Smooth muscle cell of the brain vasculature (primary cell): ENCODE results near the gene KRT23.
"Not testable (repeated sequence)": the region's sequence is repeated elsewhere in the genome, so short reads cannot be mapped to it uniquely, and the experiment has no call there.

Source experiments
- DNase-seq: peaks from one replicate; pipeline ENCODE4 v3.0.0-alpha.2; 2012; ENCODE audit warnings: low read depth, low spot score

The KRT23 gene

DNA sequence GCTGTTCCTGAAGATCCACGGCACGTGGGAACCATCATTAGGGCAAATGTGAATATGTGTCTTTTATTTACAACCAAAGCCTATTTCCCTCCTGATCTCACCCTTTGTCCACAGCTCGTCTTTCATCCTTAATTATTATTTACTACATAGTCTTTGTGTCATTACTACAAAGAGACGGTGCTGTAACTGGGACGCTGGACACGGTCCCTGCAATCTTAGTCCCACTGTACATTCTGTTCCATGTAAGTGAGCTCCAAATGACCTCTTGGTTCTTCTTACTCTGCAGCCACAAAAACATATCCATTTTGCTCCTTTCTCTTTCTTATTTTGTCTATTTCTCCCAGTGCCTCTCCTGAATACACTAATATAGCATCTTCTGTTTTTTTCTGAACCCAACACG is 12.7 kb upstream of the KRT23 start:
- no peak for DNase-seq

GRCh38 chr17:40949418-40949817 is 12.0 kb upstream of the KRT23 start:
- no peak for DNase-seq

- no peak for DNase-seq
Observed at GRCh38 chr17:40947929-40948328, 10.5 kb upstream of the KRT23 start.

- DNase-seq = no peak
Observed at GRCh38 chr17:40945414-40945813, 8.0 kb upstream of the KRT23 start.

- no peak for DNase-seq
Observed at GRCh38 chr17:40944531-40944930, 7.1 kb upstream of the KRT23 start.

- no peak for DNase-seq
Observed at GRCh38 chr17:40942553-40942952, 5.1 kb upstream of the KRT23 start.

- no peak for DNase-seq
Observed at GRCh38 chr17:40940266-40940665, 2.8 kb upstream of the KRT23 start.

GRCh38 chr17:40938981-40939380 is 1.5 kb upstream of the KRT23 start:
- no peak for DNase-seq

DNA sequence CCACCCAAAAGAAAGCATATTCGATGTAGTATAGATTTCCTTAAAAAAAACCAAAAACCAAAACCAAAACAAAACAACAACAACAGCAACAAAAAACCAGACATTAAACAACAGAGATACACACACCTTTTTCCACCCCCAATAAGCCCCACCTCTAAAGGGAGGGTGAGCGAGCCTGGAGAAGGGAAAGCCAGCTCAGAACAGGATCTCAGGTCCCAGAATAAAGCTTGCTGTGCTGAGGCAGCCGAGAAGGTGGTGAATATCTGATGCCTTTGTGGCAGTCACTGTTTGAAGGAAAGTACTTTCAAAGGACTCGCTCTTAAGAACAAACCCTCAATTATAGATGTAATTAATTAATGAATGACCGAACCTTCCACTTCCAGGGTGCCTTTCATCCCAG is 470 bp downstream of the KRT23 start:
- DNase-seq = no peak

DNA sequence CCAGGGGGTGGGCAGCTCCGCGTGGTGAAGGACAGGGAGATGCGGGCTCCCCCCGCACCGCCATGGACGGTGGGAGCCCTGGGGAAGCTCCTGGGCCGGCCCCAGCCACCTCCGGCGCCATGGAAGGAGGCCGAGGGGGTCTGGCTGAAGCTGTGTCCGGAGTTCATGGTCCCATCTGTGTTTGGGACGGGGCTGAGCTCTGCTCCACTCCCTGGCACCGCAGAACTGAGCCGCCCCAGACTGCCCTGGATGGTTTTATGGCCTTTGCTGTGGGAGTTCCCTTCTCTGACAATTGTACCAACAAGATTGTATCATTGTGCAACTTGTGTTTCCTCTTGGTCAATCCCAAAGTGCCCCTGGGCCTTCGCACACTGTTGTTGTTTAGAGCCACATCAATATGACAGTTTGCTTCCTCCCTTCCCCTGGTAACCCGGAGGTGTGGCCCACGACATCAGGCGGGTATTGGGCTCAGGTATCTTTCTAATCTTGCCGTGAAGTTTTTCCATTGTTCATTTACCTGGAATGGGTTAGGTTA is 942 bp downstream of the KRT23 start:
- no peak for DNase-seq

- no peak for DNase-seq
Observed at GRCh38 chr17:40935624-40936023, 1.8 kb downstream of the KRT23 start.

- DNase-seq = no peak
Observed at GRCh38 chr17:40932608-40933007, 4.8 kb downstream of the KRT23 start.

DNA sequence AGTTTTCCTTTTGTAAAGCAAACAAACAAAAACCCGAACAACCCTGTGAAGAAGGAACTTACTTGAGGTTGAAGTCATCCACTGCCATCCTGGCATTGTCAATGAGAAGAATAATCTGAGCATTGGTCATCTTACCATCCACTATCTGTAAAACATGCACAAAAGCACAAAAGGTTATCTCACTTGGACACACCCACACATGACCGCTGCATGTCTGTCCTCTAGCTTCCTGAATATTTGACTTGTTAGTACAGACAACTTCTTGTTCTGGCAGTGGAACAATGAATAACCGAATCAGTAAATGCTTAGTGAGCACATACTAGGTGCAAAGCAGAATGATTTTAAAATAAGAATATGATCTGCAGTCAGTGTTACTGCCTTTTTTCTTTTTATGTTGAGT is 6.1 kb downstream of the KRT23 start:
- DNase-seq = no peak

- no peak for DNase-seq
Observed at GRCh38 chr17:40926341-40926740, 11.1 kb downstream of the KRT23 start.

DNA sequence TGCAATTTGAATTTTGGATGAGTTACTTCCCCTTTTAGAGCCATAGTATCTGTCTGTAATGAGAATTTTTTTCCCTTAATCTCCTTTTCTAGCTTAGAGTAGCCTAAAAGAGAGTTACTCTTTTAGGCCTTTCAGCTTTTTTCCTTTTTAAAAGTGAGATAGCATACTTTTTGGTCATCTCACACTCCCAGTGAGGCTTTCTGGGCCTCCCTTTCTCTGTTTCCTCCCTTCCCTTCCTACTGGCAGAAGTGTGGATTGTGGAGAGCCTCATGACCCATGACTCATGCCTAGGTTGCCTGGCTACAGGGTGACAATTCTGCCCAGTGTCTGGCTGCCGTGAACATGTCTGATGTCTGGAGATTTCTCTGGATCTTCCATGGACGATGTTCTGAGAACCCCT is 15.2 kb downstream of the KRT23 start:
- DNase-seq = no peak

DNA sequence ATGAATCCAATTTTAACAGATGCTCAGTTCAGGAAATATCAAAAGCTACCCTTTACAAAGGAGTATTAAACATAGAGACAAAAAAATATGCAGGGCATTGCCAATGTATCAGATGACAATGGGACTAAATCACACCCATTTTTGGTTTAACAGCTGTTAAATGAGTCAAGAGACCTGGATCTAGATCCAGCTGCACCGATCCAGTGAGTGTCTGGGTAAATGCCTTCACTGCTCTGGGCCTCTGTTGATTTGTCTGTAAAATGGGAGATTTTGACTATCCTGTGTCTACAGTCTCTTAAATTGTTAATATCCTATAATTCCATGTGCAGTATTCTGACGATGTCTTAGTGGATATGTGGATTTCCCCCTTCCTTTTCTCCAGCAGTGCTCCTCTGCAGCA is 16.4 kb downstream of the KRT23 start:
- DNase-seq = no peak

DNA sequence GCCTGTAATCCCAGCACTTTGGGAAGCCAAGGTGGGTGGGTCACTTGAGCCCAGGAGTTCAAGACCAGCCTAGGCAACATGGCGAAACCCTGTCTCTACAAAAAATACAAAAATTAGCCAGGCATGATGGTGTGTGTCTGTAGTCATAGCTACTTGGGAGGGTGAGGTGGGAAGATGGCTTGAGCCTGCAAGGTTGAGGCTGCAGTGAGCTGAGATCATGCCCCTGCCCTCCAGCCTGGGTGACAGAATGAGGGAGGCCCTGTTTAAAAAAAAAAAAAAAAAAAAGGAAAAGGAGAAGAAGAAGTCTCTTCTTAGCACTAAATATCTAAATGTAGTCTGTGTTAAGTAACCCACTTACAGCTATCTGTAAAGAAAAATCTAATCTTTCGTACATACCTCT is 20.3 kb downstream of the KRT23 start:
- not testable (repeated sequence) for DNase-seq

DNA sequence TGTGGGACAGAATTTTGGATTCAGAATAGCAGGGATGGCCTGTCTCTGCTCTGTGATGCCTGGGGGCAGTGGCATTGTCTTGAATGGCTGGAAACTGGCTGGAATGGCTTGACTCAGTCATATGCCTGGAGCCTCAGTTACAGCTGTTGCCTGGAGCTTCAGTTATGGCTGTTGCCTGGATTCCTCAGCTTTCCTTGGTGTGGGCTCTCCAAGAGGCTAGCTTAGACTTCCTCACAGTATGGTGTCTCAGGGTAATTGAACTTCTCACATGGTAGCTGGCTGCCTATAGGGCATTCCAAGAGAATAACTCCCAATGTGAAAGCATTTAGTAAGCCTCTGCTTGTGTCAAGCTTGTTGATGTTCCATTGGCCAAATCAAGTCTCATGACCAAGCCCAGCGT is 21.1 kb downstream of the KRT23 start:
- no peak for DNase-seq

DNA sequence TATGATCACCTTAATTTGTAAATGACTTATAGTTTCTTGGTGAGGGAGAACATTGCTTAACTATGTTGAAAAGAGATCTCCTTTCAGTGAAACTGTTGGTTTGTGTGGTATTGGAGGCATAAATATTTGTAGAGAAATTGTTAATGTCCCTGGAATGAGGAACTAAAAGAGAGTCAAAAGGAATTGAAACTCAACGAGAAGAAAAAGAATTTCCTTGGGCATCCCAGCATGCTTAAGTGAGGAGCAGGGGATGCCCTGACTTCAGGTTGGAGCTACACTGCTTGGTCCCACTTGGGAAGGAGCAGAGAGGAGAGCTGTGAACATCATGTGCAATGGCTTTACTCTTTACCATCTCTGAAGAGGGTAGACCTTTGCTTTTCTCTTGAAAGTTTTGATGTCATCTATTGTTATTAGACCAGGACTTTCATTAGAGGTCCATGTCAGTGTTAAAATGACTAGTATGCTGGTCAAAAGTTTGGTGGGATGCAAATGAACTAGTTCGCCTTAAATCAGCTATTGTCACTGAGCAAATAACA is 21.7 kb downstream of the KRT23 start:
- no peak for DNase-seq

DNA sequence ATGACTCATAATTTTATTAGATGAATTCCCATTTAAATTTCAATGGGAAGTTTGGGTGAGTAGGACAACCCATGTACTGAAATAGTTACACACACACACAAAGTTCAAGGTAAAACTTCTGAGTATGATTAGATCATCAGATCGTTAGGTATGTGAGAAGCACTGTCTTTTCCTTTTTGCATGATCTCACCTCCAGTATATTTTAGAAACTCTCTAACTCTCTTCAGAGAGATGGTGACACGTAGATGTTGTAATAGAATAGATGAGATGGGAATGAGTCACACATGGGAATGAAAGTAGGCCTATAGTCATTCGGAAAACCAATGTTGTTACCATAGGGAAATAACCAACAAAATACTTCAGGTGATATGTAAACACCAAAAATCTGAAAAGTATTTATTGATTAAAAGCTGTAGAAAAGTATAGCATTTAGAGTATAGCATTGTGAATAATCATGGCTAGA is 22.2 kb downstream of the KRT23 start:
- DNase-seq = no peak

DNA sequence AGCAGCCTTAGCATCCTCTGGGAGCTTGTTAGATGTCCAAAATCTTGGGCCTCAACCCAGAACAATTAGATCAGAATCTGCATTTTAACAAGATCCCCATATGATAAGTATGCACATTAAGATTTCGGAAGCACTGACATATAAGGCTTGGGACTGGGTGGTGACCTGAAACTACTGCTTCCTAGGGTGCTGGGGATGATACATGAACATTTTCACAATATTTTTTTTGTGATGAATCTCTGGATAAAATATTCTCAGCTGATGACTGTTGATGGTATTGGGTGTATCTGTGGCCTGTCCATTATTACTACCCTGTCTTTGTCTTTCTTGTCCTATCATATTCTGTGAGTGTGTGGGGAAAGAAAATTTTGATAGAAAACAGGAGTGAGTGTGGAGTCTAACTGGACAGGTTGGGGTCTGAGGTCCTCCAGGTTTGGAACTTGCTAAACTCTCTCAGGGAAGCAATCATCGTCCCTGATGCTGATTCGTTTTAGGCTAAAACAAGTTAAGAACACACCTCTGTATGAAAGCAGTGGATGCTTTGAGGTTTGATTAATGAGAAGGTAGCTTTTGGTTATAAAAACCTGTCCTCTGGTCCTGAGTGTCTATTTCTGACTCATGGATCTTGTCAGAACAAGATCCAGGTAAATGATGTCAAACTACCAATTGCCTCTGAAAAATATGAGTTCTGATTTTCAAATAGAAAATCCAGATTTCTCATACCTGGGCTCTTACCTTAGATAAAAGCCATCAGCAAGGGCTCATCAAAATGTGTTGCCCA is 23.2 kb downstream of the KRT23 start:
- no peak for DNase-seq

DNA sequence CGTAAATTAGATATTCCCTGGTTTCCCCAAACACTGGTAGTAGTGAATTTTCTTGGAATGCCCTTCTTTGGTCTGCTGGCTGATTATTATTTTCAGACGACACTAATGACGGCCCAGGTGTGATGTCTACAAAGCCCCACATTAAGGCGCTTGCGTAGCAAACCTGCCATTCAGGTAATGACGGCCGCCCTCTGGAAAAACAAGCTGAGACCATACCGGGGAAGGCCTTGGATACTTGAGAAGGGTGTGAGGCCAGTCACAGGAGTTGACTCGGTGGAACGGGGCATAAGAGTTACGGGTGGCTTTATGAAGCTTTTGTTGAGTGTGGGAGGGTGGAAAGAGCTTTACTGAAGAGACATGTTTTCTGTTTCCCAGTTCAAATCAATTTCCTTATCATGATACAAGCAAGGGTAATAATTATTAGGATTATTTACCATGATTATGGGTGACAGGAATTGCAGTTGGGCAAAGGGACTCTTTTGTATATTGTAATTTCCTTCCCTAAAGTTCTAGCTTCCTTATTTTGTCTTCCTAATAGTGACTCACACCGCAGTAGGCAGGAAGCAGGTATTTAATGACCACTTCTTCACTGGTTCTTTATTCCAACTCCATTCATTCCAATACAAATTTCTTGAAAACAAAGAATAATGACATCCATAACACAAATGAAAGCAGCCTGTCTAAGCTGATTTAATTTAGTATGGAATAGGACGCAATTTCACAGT is 24.8 kb downstream of the KRT23 start:
- DNase-seq = no peak

DNA sequence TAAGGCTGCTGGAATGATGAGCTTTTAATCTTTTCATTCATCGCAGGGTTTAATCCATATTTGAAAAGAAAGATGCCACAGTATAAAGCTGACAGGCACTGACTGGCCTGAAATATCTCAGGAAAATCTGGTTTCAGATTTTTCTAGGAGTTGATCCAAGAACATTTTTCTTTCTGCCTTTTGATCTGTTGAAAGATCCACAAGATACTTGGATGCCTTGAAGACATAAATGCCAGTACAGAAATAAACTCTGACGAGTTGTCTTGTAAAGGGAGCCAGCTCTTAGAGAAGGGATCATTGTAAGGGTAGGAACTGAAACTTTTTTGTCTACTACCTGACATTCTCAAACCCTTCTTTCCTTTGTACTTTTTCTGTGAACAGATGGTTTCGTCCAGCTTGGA is 27.0 kb downstream of the KRT23 start:
- no peak for DNase-seq
